GM18505 (cell line): ENCODE measurements around the gene CCDC38.
"Not testable (repeated sequence)": the region's sequence is repeated elsewhere in the genome, so short reads cannot be mapped to it uniquely, and the experiment has no call there.

Source experiments
- ATAC-seq: cut with Tn5 transposase; IDR thresholded peaks from one replicate; pipeline ENCODE4 v1.9.1; 2021; ENCODE audit not compliant: unreplicated experiment
- POLR2A ChIP-seq: IDR thresholded peaks from 4 replicates; pipeline ENCODE4 v1.6.1; 2011; ENCODE audit warnings: borderline replicate concordance; ENCODE audit not compliant: insufficient read depth, insufficient read length; ENCODE audit errors: extremely low read depth

CCDC38 gene

DNA sequence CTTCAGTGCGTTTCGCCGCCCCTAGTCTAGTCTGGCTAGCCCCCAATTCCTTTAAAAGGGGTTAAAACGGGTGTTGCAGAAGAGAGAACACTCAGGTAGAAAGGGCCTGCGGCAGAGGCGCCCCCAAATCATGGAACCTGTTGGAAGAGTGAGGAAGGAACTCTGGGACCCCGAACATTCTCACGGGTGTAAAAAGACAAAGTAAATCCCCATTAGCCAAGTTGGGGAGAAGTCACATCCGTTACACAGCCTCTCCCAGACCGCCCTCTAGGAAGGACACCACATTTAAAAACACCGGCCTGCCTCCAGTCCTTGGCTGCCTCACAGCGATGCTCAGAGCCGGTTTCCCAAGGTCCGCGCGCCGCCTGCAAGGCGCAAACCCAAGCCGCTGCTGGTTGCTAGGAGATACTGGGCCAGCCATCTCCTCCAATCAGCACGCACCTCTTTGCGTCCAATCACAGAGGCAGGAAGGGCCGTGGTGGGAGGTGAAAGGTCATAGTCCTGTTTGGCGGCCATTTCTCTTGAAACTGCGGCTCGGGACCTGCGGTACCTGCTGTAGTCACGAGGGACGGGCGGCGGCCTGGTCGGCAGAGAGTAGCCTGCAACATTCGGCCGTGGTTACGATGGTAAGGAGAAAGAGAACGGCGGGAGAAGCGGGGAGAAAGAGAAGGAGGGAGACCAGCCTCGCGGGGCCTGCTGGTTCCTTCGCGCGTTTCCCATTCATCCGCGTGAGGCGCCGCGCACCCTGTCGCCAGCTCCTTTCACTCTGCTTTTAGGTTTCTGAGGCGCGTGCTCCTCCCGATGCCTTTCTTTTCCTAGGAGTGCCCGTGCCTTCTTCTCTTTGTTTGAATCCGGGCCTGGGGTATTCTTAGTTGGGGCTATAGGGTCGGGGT is 83.7 kb downstream of the CCDC38 start, which contains the start of gene SNRPF:
Gene SNRPF (plus strand): TSS at position 502 of the 893 bp plus-strand sequence. CDS start 122 bp downstream, at position 624.
- ATAC-seq = peak; percentile 99
- TF ChIP-seq POLR2A = peak; percentile 80

- no peak for ATAC-seq
- TF ChIP-seq POLR2A = no peak
Observed at GRCh38 chr12:95857799-95858198, 84.6 kb downstream of the CCDC38 start.

- no peak for TF ChIP-seq POLR2A
- ATAC-seq = no peak
Observed at GRCh38 chr12:95857156-95857555, 85.3 kb downstream of the CCDC38 start.

- ATAC-seq = no peak
- TF ChIP-seq POLR2A = no peak
Observed at GRCh38 chr12:95852133-95852532, 90.3 kb downstream of the CCDC38 start.

DNA sequence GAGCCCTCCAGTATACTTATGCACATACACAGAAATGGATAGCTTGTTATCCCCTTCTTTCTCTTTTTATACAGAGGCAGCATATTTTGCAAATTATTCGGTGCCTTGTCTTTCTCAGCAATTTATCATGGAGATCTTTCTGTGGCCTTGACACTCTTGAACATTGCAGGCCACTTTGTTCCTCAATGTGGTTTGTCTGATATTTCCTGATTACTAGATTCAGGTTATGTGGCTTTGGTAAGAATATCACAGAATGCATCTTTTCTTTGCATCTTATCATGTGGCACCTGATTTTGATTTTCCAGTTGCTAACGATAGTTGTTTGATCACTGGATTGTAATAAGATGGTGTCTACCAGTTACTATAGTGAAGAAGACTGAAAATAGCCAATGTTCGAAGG is 90.8 kb downstream of the CCDC38 start:
- no peak for TF ChIP-seq POLR2A
- no peak for ATAC-seq

GRCh38 chr12:95848575-95849388 is 93.6 kb downstream of the CCDC38 start:
- no peak for TF ChIP-seq POLR2A
- ATAC-seq = no peak

- not testable (repeated sequence) for ATAC-seq
Observed at GRCh38 chr12:95842426-95842825, 100.0 kb downstream of the CCDC38 start.

DNA sequence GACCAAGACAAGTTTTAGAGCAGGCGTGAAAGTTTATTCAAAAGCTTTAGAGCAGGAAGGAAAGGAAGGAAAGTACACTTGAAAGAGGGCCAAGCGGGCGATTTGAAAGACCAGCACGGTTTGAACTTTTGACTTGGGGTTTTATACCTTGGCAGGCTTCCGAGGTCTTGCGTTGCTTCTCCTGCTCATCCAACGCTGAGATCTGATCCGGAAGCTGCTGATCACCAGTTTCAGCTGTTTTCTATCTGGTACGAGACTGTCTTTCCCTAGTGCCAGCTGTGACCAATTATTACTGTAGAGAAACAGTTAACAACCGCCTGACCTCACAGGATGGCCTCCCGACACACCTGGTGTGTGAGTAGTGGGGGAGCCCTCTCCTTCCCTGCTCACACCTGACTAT is 104.3 kb downstream of the CCDC38 start:
- ATAC-seq = no peak
- no peak for TF ChIP-seq POLR2A

GRCh38 chr12:95837240-95838038 is 105.0 kb downstream of the CCDC38 start:
- no peak for TF ChIP-seq POLR2A
- ATAC-seq = no peak

DNA sequence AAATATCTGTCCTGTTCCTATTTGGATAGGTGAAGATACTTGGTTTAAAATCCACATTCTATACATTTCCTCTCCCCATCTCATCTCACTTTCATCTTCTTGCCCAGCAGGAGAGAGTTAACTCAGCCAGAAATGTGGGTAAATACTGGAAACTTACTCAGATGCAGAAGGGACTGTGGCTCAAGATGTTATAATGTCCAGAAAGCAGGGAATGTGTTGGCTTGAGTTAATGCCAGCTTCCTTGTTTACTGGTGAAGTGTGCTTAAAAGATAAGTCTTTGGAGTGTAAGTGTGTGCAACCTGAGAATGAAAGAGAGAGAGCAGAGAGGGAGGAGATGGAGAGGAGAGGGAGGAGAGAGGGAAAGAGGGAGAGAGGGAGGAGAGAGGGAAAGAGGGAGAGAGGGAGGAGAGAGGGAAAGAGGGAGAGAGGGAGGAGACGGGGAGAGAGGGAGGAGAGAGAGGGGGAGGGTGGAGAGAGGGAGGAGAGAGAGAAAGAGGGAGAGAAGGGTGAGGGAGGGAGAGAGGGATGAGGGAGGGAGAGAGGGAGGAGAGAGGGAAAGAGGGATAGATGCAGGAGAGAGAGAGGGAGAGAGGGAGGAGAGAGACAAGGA is 105.7 kb downstream of the CCDC38 start:
- TF ChIP-seq POLR2A = no peak

DNA sequence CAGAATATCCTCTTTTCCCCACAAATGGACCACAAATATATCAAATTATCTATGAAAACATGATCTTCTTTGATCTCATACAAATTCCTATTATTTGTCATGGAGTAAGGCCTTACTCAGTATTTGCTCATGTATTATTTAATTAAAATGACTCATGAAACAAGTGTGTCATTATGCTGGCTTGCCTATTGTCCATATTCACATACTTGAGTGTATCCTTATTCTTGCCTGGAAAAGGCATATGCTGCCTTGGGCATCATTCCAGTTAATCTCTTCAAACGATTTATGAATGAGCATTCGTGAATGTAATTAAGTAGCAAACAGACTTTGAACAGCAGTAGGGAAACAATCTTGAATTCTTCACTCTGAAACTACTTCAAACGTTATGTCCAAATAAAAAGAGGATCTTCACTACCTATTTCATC is 106.2 kb downstream of the CCDC38 start:
- TF ChIP-seq POLR2A = no peak
- no peak for ATAC-seq

More for the DNA sequence above, 105.7 kb downstream of the CCDC38 start:
- ATAC-seq = no peak

GRCh38 chr12:95834572-95834971 is 107.8 kb downstream of the CCDC38 start:
- TF ChIP-seq POLR2A = no peak
- ATAC-seq = no peak
